ENCODE data around the gene NSD1.

Gene NSD1, protein sequence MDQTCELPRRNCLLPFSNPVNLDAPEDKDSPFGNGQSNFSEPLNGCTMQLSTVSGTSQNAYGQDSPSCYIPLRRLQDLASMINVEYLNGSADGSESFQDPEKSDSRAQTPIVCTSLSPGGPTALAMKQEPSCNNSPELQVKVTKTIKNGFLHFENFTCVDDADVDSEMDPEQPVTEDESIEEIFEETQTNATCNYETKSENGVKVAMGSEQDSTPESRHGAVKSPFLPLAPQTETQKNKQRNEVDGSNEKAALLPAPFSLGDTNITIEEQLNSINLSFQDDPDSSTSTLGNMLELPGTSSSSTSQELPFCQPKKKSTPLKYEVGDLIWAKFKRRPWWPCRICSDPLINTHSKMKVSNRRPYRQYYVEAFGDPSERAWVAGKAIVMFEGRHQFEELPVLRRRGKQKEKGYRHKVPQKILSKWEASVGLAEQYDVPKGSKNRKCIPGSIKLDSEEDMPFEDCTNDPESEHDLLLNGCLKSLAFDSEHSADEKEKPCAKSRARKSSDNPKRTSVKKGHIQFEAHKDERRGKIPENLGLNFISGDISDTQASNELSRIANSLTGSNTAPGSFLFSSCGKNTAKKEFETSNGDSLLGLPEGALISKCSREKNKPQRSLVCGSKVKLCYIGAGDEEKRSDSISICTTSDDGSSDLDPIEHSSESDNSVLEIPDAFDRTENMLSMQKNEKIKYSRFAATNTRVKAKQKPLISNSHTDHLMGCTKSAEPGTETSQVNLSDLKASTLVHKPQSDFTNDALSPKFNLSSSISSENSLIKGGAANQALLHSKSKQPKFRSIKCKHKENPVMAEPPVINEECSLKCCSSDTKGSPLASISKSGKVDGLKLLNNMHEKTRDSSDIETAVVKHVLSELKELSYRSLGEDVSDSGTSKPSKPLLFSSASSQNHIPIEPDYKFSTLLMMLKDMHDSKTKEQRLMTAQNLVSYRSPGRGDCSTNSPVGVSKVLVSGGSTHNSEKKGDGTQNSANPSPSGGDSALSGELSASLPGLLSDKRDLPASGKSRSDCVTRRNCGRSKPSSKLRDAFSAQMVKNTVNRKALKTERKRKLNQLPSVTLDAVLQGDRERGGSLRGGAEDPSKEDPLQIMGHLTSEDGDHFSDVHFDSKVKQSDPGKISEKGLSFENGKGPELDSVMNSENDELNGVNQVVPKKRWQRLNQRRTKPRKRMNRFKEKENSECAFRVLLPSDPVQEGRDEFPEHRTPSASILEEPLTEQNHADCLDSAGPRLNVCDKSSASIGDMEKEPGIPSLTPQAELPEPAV (N-terminal part only)

DNA sequence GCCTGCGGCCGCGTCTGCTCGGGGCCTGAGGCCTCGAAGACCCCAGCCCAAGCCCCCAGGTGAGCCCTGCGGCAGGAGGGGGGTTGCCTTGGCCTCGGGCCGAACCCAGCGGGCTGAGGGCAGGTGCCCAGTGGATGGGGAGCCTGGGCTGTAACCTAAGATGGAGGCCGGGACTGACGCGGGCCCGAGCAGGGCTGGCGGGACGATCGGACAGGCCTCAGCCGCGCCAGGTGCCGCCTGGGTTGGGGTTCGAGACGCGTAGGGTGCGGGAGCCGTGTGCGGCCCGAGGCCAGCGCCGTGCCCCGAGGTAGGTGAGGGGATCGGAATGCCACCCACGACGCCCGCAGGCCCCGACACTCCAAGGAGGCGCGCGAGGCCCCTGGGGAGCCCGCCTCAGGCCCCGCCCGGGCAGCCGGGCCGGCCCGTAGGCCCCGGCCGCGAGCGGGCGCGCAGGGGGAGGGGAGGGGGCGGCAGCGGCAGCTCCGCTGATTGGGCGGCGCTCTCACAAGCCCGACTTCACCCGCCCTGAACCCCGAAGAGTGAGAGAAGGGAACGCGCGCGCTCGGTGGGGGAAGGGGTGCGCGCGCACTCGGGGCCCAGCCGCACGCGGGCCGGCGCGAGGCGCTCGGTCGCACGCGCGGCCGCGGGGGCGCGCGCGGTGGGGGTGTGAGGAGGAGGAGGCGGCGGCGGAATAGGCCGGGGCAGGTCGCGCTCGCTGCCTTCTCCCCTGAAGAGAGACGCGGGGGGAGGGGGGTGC, at the start of gene NSD1:
Gene NSD1 (plus strand): TSS at position 678 of the 757 bp plus-strand sequence. CDS start 1,331 bp downstream, outside the sequence.
- DNase-seq: peak; percentile 94

DNA sequence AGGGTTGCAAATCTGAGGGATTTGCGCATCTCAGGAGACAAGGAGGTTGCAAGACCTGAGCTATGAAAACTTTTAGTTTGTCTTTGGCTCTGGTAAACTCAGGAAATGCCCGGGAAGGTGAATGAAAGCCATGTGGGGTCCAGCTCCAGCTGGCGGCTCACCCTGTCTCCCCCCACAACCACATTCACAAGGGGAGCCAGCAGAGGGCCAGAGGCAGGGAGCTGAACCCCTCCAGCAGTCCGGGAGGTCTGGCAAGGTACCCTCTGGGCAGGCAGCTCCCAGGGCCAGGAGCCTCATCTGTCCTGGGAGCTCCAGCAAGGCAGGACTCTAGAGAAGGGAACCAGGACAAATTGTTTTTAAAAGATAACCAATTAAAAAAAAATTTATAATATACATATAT, 49.4 kb upstream of the NSD1 start:
- no peak for DNase-seq

DNA sequence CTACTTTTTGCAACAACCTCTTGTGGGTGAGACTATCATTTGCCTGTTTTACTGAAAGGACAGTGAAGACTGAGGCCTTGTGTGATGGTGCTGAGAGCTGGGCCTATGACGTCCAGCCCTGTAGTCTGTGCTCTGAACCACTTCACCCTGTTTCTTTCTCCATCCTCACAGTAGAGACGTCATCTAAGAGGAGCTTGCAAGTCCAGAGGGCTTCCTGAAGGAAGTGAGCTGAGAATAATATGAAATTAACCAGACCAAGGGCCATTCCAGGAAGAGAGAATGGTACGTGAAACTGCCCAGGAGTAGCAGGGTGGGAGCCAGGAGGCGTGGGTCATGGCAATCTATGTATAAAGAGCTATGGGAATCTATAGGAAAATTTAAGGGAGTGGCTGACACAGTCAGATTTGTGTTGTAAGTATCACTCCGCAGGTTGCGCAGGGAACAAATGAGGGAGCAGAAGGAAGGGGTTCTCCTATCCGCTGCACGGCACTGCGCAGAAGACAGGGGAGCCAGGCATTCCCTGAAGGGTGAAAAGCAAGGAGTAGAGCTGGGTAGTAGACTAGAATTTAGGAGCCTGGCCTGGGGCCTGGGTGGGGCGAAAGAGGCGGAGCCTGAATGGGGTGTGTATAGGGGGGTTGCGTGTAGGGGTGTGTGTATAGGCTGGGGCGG, 47.5 kb upstream of the NSD1 start:
- no peak for DNase-seq

DNA sequence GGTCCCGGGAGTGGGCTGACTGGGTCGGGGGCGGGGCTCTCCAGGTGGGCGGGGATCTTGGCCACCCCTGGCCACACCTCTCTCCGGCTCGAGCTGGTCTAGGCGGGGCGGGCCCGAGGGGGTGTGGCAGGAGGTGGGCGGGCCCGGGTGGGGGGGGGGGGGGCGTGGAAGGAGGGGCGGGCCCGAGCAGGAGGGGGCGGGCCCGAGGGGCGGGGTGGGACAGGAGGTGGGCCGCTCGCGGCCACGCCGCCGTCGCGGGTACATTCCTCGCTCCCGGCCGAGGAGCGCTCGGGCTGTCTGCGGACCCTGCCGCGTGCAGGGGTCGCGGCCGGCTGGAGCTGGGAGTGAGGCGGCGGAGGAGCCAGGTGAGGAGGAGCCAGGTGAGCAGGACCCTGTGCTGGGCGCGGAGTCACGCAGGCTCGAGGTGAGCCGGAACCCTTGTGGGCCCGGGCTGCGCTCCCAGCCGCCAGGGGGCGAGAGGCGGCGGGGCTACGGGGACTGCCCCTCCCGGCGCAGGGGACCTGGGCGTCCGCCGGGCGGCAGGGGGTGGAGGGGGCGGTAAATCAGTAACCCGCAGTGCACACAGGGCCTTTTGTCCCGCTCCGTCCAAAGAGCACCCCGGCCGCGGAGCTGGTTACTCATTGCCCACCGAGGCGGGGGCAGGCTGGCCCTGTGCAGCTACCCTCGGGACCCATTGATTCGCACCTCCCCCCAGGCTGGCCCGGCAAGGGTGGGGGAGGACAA, 46.7 kb upstream of the NSD1 start, which contains the start of gene FGFR4:
Gene FGFR4 (plus strand): TSS at position 262 of the 744 bp plus-strand sequence. CDS start 2,688 bp downstream, outside the sequence.
- DNase-seq: peak; percentile 71

DNA sequence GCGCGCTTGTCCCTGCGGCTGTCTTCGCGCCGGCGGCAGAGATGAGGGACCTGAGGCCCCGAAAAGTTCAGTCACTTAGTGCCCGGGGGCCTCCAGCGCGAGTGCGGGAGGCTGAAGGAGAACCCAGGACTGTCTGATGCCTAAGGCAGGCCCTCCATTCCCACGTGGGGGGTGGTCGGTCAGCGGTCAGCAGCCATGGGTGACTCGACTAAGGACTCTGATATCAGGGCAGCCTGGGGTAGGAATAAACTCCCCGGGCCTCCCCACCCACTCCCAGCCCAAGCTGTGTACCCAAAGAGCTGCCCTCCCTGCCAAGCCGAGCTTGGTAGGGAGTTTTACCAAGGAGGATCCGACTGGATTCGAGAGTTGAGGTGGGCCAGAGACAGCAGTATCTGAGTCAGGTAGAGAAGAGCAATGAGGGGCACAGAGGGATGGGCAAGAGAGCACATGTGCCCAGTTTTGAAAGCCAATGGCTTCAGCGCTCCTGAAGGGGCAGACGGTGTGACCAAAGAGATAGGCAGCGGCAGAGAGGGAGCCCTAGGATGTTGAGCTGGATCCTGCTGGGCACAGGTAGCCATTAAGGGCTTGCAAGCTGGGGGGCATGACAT, 46.1 kb upstream of the NSD1 start:
- DNase-seq: no peak

DNA sequence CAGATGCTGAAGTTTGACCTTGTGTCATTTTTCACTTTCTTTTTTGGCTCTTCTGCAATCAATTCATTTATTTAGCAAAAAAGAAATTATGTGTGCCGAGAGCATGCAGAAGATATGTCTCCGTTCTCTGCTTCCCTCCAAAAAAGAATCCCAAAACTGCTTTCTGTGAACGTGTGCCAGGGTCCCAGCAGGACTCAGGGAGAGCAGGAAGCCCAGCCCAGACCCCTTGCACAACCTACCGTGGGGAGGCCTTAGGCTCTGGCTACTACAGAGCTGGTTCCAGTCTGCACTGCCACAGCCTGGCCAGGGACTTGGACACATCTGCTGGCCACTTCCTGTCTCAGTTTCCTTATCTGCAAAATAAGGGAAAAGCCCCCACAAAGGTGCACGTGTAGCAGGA, 44.4 kb upstream of the NSD1 start:
- DNase-seq: no peak

GRCh38 chr5:177089825-177090641, 43.5 kb upstream of the NSD1 start:
- no peak for DNase-seq

DNA sequence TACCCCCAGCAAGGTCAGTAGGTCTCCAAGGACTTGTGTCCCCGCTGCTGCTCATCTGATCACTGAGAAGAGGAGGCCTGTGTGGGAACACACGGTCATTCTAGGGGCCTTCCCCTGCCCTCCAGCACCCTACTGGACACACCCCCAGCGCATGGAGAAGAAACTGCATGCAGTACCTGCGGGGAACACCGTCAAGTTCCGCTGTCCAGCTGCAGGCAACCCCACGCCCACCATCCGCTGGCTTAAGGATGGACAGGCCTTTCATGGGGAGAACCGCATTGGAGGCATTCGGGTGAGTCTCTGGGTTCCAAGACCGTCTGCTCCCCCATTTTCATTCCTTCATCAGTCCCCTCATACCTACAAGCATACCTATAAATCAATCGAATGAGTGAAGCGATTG, 42.8 kb upstream of the NSD1 start:
- no peak for DNase-seq

DNA sequence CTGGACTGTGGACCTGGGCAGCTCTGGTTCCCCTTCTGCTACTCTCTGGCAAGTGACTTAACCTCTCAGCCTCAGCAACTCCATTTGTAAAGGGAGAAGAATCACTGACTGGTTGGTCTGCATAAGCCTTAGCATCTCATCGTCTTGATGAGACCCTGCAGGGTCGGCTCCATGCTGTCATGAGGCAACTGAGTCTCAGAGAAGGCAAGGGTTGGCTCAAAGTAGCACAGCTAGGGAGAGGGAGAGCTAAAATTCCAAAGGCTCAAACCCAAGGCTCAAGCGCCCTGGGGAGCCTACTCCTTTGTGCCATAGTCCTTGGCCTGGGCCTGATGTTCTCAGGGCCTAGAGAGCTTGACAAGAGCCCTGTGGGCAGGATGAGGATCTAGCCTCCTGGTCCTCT, 42.3 kb upstream of the NSD1 start:
- DNase-seq: no peak

GRCh38 chr5:177092178-177093081, 41.1 kb upstream of the NSD1 start:
- DNase-seq: no peak

DNA sequence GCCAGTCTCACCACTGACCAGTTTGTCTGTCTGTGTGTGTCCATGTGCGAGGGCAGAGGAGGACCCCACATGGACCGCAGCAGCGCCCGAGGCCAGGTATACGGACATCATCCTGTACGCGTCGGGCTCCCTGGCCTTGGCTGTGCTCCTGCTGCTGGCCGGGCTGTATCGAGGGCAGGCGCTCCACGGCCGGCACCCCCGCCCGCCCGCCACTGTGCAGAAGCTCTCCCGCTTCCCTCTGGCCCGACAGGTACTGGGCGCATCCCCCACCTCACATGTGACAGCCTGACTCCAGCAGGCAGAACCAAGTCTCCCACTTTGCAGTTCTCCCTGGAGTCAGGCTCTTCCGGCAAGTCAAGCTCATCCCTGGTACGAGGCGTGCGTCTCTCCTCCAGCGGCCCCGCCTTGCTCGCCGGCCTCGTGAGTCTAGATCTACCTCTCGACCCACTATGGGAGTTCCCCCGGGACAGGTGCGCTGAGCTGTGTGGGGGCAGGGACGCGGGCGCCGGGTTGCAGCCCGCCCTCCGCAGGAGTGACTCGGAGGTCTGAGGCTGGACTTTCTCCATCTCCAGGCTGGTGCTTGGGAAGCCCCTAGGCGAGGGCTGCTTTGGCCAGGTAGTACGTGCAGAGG, 40.4 kb upstream of the NSD1 start:
- DNase-seq: no peak

- DNase-seq: no peak
These were observed 39.8 kb upstream of the NSD1 start for GRCh38 chr5:177093803-177094202.

- no peak for DNase-seq
These were observed 39.1 kb upstream of the NSD1 start for GRCh38 chr5:177094224-177095087.

- DNase-seq: no peak
These were observed 38.4 kb upstream of the NSD1 start for GRCh38 chr5:177095088-177095669.

- DNase-seq: no peak
These were observed 37.2 kb upstream of the NSD1 start for GRCh38 chr5:177096162-177097015.

Measured in CD4-positive, alpha-beta T cell treated with Interleukin-17A for 1 hour (primary cell).